GM12864 (cell line): ENCODE measurements around the gene SPIB.

ENCODE experiments used
- DNase-seq: peaks from one replicate; pipeline ENCODE4 v3.0.0-alpha.2; 2011; ENCODE audit warnings: low read depth
- H3K4me3 ChIP-seq: 2 replicates; pipeline ENCODE4 v1.5.1; 2011; ENCODE audit warnings: mild to moderate bottlenecking, low read depth, low read length, control low read depth
- CTCF ChIP-seq: IDR thresholded peaks from 2 replicates; pipeline ENCODE4 v1.5.1; 2011; ENCODE audit warnings: low read depth, mild to moderate bottlenecking, moderate library complexity, low read length, control low read depth, inconsistent platforms; ENCODE audit errors: missing control alignments

Gene SPIB

GRCh38 chr19:50447053-50447452, 28.3 kb downstream of the SPIB start:
- H3K4me3 ChIP-seq, result no peak overlapping the region
- TF ChIP-seq CTCF, result no peak
- no peak for DNase-seq

- no peak overlapping the region for H3K4me3 ChIP-seq
- DNase-seq, result no peak
- TF ChIP-seq CTCF, result no peak
Measured at GRCh38 chr19:50447750-50448149, 29.0 kb downstream of the SPIB start.

- no peak for DNase-seq
- no peak for TF ChIP-seq CTCF
- H3K4me3 ChIP-seq, result no peak overlapping the region
Measured at GRCh38 chr19:50449236-50449899, 30.6 kb downstream of the SPIB start.

GRCh38 chr19:50450369-50451222, 31.9 kb downstream of the SPIB start:
- no peak for DNase-seq
- H3K4me3 ChIP-seq, result no peak overlapping the region
- TF ChIP-seq CTCF, result no peak

- H3K4me3 ChIP-seq, result no peak overlapping the region
- TF ChIP-seq CTCF, result no peak
- DNase-seq, result no peak
Measured at GRCh38 chr19:50451223-50451534, 32.4 kb downstream of the SPIB start.

GRCh38 chr19:50453243-50453642, 34.5 kb downstream of the SPIB start:
- TF ChIP-seq CTCF, result no peak
- no peak for DNase-seq
- H3K4me3 ChIP-seq, result no peak overlapping the region

GRCh38 chr19:50455992-50456391, 37.3 kb downstream of the SPIB start:
- no peak overlapping the region for H3K4me3 ChIP-seq
- TF ChIP-seq CTCF, result no peak
- no peak for DNase-seq
